Neuronal stem cell (in vitro differentiated cells): ENCODE measurements around the gene VPS54.

ENCODE experiments used
- DNase-seq: peaks from one replicate; pipeline ENCODE4 v3.0.0-alpha.2; 2013; ENCODE audit warnings: low spot score
- H2AFZ ChIP-seq: one replicate; pipeline ENCODE4 v1.6.1; 2013; ENCODE audit warnings: mild to moderate bottlenecking, low read length, inconsistent platforms
- H2AK5ac ChIP-seq: 2 replicates; pipeline ENCODE4 v1.6.1; 2013; ENCODE audit warnings: low read depth, mild to moderate bottlenecking, inconsistent platforms, low read length, moderate library complexity, mixed read lengths
- H2BK120ac ChIP-seq: 2 replicates; pipeline ENCODE4 v1.6.1; 2013; ENCODE audit warnings: low read depth, mild to moderate bottlenecking, inconsistent platforms, low read length, moderate library complexity, mixed read lengths
- H2BK12ac ChIP-seq: one replicate; pipeline ENCODE4 v1.6.1; 2013; ENCODE audit warnings: low read length, inconsistent platforms
- H2BK15ac ChIP-seq: 2 replicates; pipeline ENCODE4 v1.6.1; 2013; ENCODE audit warnings: mild to moderate bottlenecking, low read length, inconsistent platforms, mixed read lengths
- H2BK5ac ChIP-seq: one replicate; pipeline ENCODE4 v1.6.1; 2013; ENCODE audit warnings: inconsistent platforms, mild to moderate bottlenecking, low read length, moderate library complexity
- H3K14ac ChIP-seq: one replicate; pipeline ENCODE4 v1.6.1; 2013; ENCODE audit warnings: low read length, inconsistent platforms
- H3K18ac ChIP-seq: 2 replicates; pipeline ENCODE4 v1.6.1; 2013; ENCODE audit warnings: low read length, inconsistent platforms
- H3K23ac ChIP-seq: 2 replicates; pipeline ENCODE4 v1.6.1; 2013; ENCODE audit warnings: low read depth, mild to moderate bottlenecking, mixed read lengths, low read length, inconsistent platforms; ENCODE audit not compliant: poor library complexity
- H3K27ac ChIP-seq: replicated peaks from 3 replicates; pipeline ENCODE4 v1.5.1; 2013; ENCODE audit warnings: low read length, inconsistent platforms
- H3K27me3 ChIP-seq, 3 experiments: 2 replicates each; pipeline ENCODE4 v1.6.1; 2013; ENCODE audit warnings: low read length in 3 of 3, mild to moderate bottlenecking in 2 of 3, inconsistent platforms in 1 of 3, low read depth in 1 of 3, mixed read lengths in 1 of 3, moderate library complexity in 1 of 3; ENCODE audit not compliant: control insufficient read depth in 3 of 3, insufficient read depth in 3 of 3
- H3K36me3 ChIP-seq, 2 donors: replicated peaks in 1 of 2; 2 replicates each; pipeline ENCODE4 v1.6.1; 2013; ENCODE audit warnings: low read length in 2 of 2; ENCODE audit not compliant: control insufficient read depth in 2 of 2, insufficient read depth in 2 of 2
- H3K4ac ChIP-seq: 2 replicates; pipeline ENCODE4 v1.6.1; 2013; ENCODE audit warnings: inconsistent platforms, mild to moderate bottlenecking, low read length, moderate library complexity
- H3K4me1 ChIP-seq, 2 donors: 1 replicate in 1 of 2; 2 replicates in 1 of 2; pipeline ENCODE4 v1.6.1; 2013; ENCODE audit warnings: low read length in 2 of 2, low read depth in 1 of 2; ENCODE audit not compliant: control insufficient read depth in 2 of 2, insufficient read depth in 1 of 2
- H3K4me2 ChIP-seq: one replicate; pipeline ENCODE4 v1.6.1; 2013; ENCODE audit warnings: mild to moderate bottlenecking, low read length, inconsistent platforms; ENCODE audit not compliant: insufficient read depth, poor library complexity, severe bottlenecking
- H3K4me3 ChIP-seq, 2 donors: 2 replicates each; pipeline ENCODE4 v1.5.1; 2013; ENCODE audit warnings: low read length in 2 of 2, mild to moderate bottlenecking in 2 of 2, inconsistent platforms in 1 of 2, moderate library complexity in 1 of 2
- H3K79me1 ChIP-seq: one replicate; pipeline ENCODE4 v1.6.1; 2013; ENCODE audit warnings: low read depth, mild to moderate bottlenecking, inconsistent platforms, low read length, moderate library complexity
- H3K9ac ChIP-seq: one replicate; pipeline ENCODE4 v1.6.1; 2013; ENCODE audit warnings: mild to moderate bottlenecking, low read depth, low read length, inconsistent platforms; ENCODE audit not compliant: poor library complexity
- H3K9me3 ChIP-seq, 2 donors: replicated peaks in 1 of 2; 2 replicates each; pipeline versions ENCODE3 to v1.6.1; 2013; ENCODE audit warnings: low read length in 2 of 2, mild to moderate bottlenecking in 2 of 2, inconsistent platforms in 1 of 2, low read depth in 1 of 2, mixed read lengths in 1 of 2, moderate library complexity in 1 of 2; ENCODE audit not compliant: control insufficient read depth in 2 of 2, insufficient read depth in 1 of 2
- H4K8ac ChIP-seq: one replicate; pipeline ENCODE4 v1.6.1; 2013; ENCODE audit warnings: low read depth, mild to moderate bottlenecking, inconsistent platforms, low read length, moderate library complexity
- H4K91ac ChIP-seq: one replicate; pipeline ENCODE4 v1.6.1; 2013; ENCODE audit warnings: low read length, low read depth, mild to moderate bottlenecking, inconsistent platforms; ENCODE audit not compliant: poor library complexity
- WGBS, 2 donors: extraction: QIAGEN DNeasy Blood & Tissue Kit; methylation state at CpG; one replicate each; pipeline ENCODE4 v1.1.7; 2013; ENCODE audit warnings: missing lambda C conversion rate in 2 of 2, mixed read lengths in 1 of 2; ENCODE audit not compliant: insufficient read length in 2 of 2, insufficient replicate concordance in 1 of 2; ENCODE audit errors: extremely low coverage in 2 of 2; 5-methylcytosine and 5-hydroxymethylcytosine counted together

The VPS54 gene

DNA sequence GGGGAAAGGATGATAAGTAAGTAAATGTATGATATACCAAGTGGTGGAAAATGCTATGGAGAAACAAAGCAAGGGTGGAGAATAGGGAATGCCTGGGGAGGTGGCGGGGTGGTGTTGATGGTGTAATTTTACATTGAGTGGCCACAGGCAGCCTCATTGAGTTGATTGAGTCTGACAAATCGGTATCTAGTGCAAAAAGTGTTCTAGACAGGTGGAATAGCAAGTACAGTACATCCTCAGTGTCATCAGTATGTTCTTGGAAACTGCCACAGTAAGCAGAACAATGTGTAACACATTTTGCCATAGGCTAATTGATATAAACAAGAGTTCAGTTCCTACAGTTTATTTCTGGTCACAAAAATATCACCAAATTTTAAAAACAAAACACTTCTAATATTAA, 131.2 kb downstream of the VPS54 start:
- Histone ChIP-seq H3K27me3 (no peaks in the 10 kb centered on the region), H4K8ac (no peak overlapping the region), H3K27ac (no peak overlapping the region), H3K4ac (no peak overlapping the region), H3K36me3 (peaks cover 6 to 99% of the 10 kb centered on the region in 2 donors), H2AFZ (no peak overlapping the region), H2BK12ac (no peak overlapping the region), H3K23ac (no peak overlapping the region), H4K91ac (no peak overlapping the region), H3K4me3 (no peak overlapping the region), H3K4me1 (no peaks in the 10 kb centered on the region), H2AK5ac (no peak overlapping the region), H2BK5ac (no peak overlapping the region), H2BK15ac (no peak overlapping the region), H3K18ac (no peak overlapping the region), H3K4me2 (no peak overlapping the region), H3K9me3 (no peaks in the 10 kb centered on the region), H3K14ac (no peak overlapping the region), H3K79me1 (no peaks in the 10 kb centered on the region), H2BK120ac (no peak overlapping the region), H3K9ac (no peak overlapping the region)
- DNase-seq, result no peak
- no CpG with 5 or more reads among the region's 2 CpGs for WGBS, 2 donors

DNA sequence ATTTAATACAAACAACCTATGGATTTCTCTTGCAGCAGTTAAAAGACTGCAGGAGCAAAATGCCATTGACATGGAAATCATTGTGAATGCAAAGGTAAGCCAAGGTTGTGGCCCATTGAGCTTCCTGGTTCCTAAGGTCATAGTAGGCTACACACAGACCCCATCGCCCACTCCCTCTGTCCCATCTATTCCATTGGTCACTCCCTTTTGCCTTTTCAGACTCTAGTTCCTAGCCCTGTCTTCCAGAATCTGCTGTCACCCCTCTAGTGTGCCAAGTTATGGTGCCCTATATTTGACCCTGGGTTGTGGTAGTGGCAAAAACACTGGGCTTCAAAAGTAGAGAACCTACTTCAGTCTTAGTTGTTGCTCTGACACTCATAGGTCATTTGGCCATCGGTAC, 132.8 kb downstream of the VPS54 start:
- H2BK12ac ChIP-seq, result no peak overlapping the region
- H2BK15ac ChIP-seq, result no peak overlapping the region
- no peak overlapping the region for H3K4me2 ChIP-seq
- no peaks in the 10 kb centered on the region for H3K4me1 ChIP-seq
- no peak overlapping the region for H3K4me3 ChIP-seq
- H4K91ac ChIP-seq, result no peak overlapping the region
- no peaks in the 10 kb centered on the region for H3K79me1 ChIP-seq
- H3K27ac ChIP-seq, result no peak overlapping the region
- H3K14ac ChIP-seq, result no peak overlapping the region
- H2AK5ac ChIP-seq, result no peak overlapping the region
- H2BK120ac ChIP-seq, result no peak overlapping the region
- no peaks in the 10 kb centered on the region for H3K27me3 ChIP-seq
- H3K9me3 ChIP-seq, result no peaks in the 10 kb centered on the region
- no peak overlapping the region for H3K23ac ChIP-seq
- WGBS, 2 donors, result no CpG with 5 or more reads among the region's 2 CpGs
- H3K36me3 ChIP-seq, result peaks cover 8 to 95% of the 10 kb centered on the region in 2 donors
- no peak overlapping the region for H2BK5ac ChIP-seq
- no peak overlapping the region for H4K8ac ChIP-seq
- no peak overlapping the region for H3K4ac ChIP-seq
- H3K9ac ChIP-seq, result no peak overlapping the region
- H2AFZ ChIP-seq, result no peak overlapping the region
- no peak for DNase-seq
- H3K18ac ChIP-seq, result no peak overlapping the region

DNA sequence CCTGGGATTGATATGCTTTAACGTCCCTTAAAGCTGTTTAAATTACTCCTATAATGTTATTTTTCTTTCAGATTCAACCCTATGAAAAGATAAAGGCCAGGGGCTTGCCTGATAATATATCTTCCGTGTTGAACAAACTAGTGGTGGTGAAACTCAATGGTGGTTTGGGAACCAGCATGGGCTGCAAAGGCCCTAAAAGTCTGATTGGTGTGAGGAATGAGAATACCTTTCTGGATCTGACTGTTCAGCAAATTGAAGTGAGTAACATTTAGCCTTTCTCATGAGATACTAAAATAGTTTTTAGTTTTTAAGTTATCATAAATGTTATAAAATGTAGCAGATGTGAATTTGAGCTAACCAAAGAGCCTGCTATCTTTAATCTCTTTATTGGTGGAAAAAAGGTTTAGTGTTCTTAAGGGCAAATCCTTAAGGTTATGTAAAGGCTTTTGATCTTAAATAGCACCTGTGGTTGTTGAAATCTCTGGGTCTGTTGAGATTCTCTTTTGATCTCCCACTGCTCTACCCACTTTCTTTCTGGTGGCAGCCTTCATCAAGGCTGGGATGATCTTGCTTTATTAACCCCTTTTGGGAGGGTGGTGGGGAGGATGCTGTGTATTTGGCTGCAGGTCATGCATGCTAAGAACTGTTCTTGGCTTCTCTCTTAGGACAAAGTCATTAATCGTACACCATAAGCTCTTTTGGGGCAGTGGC, 136.7 kb downstream of the VPS54 start:
- Histone ChIP-seq H3K9ac (no peak overlapping the region), H2BK120ac (no peak overlapping the region), H3K4me1 (peaks cover 0 to 8% of the 10 kb centered on the region in 2 donors), H4K8ac (no peak overlapping the region), H3K4me3 (no peak overlapping the region), H4K91ac (no peak overlapping the region), H3K9me3 (no peaks in the 10 kb centered on the region), H3K4me2 (no peak overlapping the region), H2AFZ (no peak overlapping the region), H3K4ac (no peak overlapping the region), H2AK5ac (no peak overlapping the region), H3K79me1 (peaks cover 2% of the 10 kb centered on the region), H2BK15ac (no peak overlapping the region), H3K23ac (no peak overlapping the region), H3K36me3 (peaks cover 8 to 66% of the 10 kb centered on the region in 2 donors), H2BK5ac (no peak overlapping the region), H3K18ac (no peak overlapping the region), H3K27ac (no peak overlapping the region), H3K27me3 (no peaks in the 10 kb centered on the region), H2BK12ac (no peak overlapping the region), H3K14ac (no peak overlapping the region)
- WGBS, 2 donors, result no CpG with 5 or more reads among the region's 3 CpGs
- DNase-seq, result no peak

DNA sequence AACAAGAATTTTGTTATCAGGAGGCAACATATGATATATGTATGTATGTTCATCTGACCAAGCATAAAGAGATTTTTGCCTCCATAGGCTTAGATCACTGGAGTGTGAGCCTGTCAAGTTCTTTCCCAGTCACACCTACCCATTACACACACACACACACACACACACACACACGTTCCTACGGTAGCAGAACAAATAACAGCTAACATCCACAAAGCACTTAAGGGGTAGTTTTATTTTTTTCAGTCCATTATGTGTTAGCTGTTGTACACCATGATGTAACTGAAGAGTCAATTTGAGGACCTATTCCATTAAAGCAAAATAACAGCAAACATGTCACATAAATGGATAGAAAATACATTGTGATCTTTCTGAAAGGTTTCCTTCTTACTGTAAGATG, 138.0 kb downstream of the VPS54 start:
- Histone ChIP-seq H2BK5ac (no peak overlapping the region), H4K8ac (no peak overlapping the region), H3K9ac (no peak overlapping the region), H3K79me1 (peaks cover 2% of the 10 kb centered on the region), H3K27me3 (no peaks in the 10 kb centered on the region), H3K14ac (no peak overlapping the region), H2BK120ac (no peak overlapping the region), H2BK15ac (no peak overlapping the region), H3K4me3 (no peak overlapping the region), H2BK12ac (no peak overlapping the region), H2AFZ (no peak overlapping the region), H3K36me3 (peaks cover 3 to 63% of the 10 kb centered on the region in 2 donors), H4K91ac (no peak overlapping the region), H3K9me3 (no peaks in the 10 kb centered on the region), H3K23ac (no peak overlapping the region), H3K18ac (no peak overlapping the region), H3K4me2 (no peak overlapping the region), H3K4me1 (peaks cover 0 to 8% of the 10 kb centered on the region in 2 donors), H3K27ac (no peak overlapping the region), H3K4ac (no peak overlapping the region), H2AK5ac (no peak overlapping the region)
- DNase-seq, result no peak
- WGBS, 2 donors, result no CpG with 5 or more reads among the region's 2 CpGs
